CMK (cell line): Measurements from ENCODE around the gene RHOH.

Experiments
- DNase-seq: peaks from one replicate; pipeline ENCODE4 v3.0.0-alpha.2; 2010; ENCODE audit warnings: low read depth

Gene RHOH

DNA sequence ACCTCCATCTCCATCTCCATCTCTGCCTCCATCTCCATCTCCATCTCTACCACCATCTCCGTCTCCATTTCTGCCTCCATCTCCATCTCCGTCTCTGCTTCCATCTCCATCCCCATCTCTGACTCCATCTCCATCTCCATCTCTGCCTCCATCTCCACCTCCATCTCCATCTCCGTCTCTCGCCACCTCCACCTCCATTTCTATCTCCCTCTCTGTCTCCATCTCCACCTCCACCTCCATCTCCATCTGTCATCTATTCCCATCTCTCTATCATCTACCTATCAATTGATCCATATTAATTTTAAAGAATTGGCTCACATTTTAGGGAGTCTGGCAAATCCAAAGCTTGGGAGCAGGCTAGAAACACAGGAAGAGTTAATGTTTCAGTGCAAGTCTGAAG is 98.7 kb downstream of the RHOH start:
- no peak for DNase-seq
